Testis (tissue), 3 donors: ENCODE data around the gene CC2D1A. TPM values are rescaled to one million over a fixed set of nuclear protein-coding genes. Genes with fewer than 3 reads are reported as not detected.

Source experiments
- DNase-seq: peaks from one replicate; pipeline ENCODE4 v3.0.0-alpha.2; 2019
- H3K27ac ChIP-seq, 2 donors: fragments of 200-600 bp; sonication (generic); one replicate each; pipeline ENCODE4 v1.5.1; 2019
- H3K27me3 ChIP-seq: fragments of 200-600 bp; sonication (generic); one replicate; pipeline ENCODE4 v1.5.1; 2019
- H3K36me3 ChIP-seq: fragments of 200-600 bp; sonication (generic); one replicate; pipeline ENCODE4 v1.5.1; 2017; ENCODE audit warnings: low read depth; ENCODE audit errors: missing control alignments
- H3K4me1 ChIP-seq: fragments of 200-600 bp; sonication (generic); one replicate; pipeline ENCODE4 v1.5.1; 2019
- H3K4me3 ChIP-seq, 2 donors: fragments of 200-600 bp; sonication (generic); one replicate each; pipeline ENCODE4 v1.5.1; 2017 to 2019
- H3K9me3 ChIP-seq: fragments of 200-600 bp; sonication (generic); one replicate; pipeline ENCODE4 v1.5.1; 2017
- POLR2A ChIP-seq: fragments of 450-650 bp; IDR thresholded peaks from one replicate; pipeline ENCODE4 v1.6.1; 2017; ENCODE audit warnings: antibody characterized with exemption, mild to moderate bottlenecking, moderate library complexity
- WGBS, 2 donors: methylation state at CpG; one replicate each; pipeline ENCODE4 v1.1.5; 2018; 5-methylcytosine and 5-hydroxymethylcytosine counted together
- intact Hi-C: fragments of 100-400 bp; cut with DNase I; formaldehyde crosslinking; loops from one replicate; pipeline ENCODE4 v1.15.1; 2023; ENCODE audit warnings: low total_unique reads
- polyA plus RNA-seq: library from polyadenylated mRNA; stranded (reverse); fragments of 350-450 nt; fragmentation: Illumina TruSeq; extraction: RNeasy Lipid Tissue Mini Kit (QIAGEN cat#74804); gene quantifications from one replicate; pipeline ENCODE4 v1.2.3, GENCODE V29; 2014; ENCODE audit warnings: low read depth, low replicate concordance; ENCODE audit not compliant: insufficient read depth
- total RNA-seq, 2 donors: library from RNA; depleted of rRNA; stranded (reverse); fragments of >200 nt; gene quantifications; one replicate each; pipeline ENCODE4 v1.2.3, GENCODE V29; 2016
- TF ChIP-seq, protein P1 (sequence below), 3 experiments: fragments of 450-650 bp in 2 of 3; fragments of 200-600 bp in 1 of 3; sonication (generic) in 1 of 3; IDR thresholded peaks; one replicate each; pipeline ENCODE4 v1.5.1; 2016 to 2019; ENCODE audit warnings: antibody characterized with exemption in 3 of 3, mild to moderate bottlenecking in 2 of 3, moderate library complexity in 1 of 3

CC2D1A gene
- total and polyA plus RNA-seq, 3 donors from 2014 or later: 31.0 to 62.7 (median 56.6) TPM

GRCh38 chr19:13870873-13871272, 35.1 kb upstream of the CC2D1A start:
- no peak for DNase-seq
- no peak overlapping the region for H3K4me3 ChIP-seq
- intact Hi-C loops: loop anchor here (10.0 kb wide), 1 partner anchor 276 kb away; no protein-coding TSS in a partner anchor

DNA sequence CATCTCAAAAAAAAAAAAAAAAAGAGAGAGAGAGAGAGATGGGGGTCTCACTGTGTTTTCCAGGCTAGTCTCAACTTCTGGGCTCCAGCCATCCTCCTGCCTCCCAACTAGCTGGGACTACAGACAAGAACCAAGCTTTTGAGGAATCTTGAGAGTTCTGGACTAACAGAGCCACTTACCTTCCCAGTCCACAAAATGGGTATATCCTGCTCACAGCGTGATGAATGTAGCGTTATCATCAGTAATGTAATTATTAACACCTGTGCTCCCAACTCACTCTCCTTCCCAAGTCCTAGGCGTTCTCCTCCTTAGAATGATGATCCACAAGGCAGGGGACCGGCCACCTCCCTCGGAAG, 33.7 kb upstream of the CC2D1A start:
- Histone ChIP-seq H3K36me3 (no peaks in the 10 kb centered on the region), H3K27ac (peak overlapping the region in 1 of 2 donors; percentile 24), H3K4me1 (peaks cover 12% of the 10 kb centered on the region), H3K9me3 (no peaks in the 10 kb centered on the region), H3K4me3 (peak overlapping the region in 1 of 2 donors; percentile 58), H3K27me3 (no peaks in the 10 kb centered on the region)
- WGBS, 2 donors: 36 to 53% methylated on average over 5 of the region's 5 CpGs
- DNase-seq: no peak
- intact Hi-C loops: loop anchor here (10.0 kb wide), 1 partner anchor 278 kb away; no protein-coding TSS in a partner anchor
- TF ChIP-seq POLR2A: no peak
- TF ChIP-seq, protein P1, sequence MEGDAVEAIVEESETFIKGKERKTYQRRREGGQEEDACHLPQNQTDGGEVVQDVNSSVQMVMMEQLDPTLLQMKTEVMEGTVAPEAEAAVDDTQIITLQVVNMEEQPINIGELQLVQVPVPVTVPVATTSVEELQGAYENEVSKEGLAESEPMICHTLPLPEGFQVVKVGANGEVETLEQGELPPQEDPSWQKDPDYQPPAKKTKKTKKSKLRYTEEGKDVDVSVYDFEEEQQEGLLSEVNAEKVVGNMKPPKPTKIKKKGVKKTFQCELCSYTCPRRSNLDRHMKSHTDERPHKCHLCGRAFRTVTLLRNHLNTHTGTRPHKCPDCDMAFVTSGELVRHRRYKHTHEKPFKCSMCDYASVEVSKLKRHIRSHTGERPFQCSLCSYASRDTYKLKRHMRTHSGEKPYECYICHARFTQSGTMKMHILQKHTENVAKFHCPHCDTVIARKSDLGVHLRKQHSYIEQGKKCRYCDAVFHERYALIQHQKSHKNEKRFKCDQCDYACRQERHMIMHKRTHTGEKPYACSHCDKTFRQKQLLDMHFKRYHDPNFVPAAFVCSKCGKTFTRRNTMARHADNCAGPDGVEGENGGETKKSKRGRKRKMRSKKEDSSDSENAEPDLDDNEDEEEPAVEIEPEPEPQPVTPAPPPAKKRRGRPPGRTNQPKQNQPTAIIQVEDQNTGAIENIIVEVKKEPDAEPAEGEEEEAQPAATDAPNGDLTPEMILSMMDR (IDR thresholded peaks at IDR 0.05): no peak

More at GRCh38 chr19:13870873-13871272, 35.1 kb upstream of the CC2D1A start:
- Histone ChIP-seq H3K36me3 (no peaks in the 10 kb centered on the region), H3K9me3 (no peaks in the 10 kb centered on the region), H3K4me1 (peaks cover 17% of the 10 kb centered on the region), H3K27me3 (no peaks in the 10 kb centered on the region), H3K27ac (no peak overlapping the region)
- 88 to 91% methylated on average over 4 of the region's 4 CpGs for WGBS, 2 donors
- TF ChIP-seq POLR2A: no peak
- TF ChIP-seq, protein P1 (IDR thresholded peaks at IDR 0.05): no peak

DNA sequence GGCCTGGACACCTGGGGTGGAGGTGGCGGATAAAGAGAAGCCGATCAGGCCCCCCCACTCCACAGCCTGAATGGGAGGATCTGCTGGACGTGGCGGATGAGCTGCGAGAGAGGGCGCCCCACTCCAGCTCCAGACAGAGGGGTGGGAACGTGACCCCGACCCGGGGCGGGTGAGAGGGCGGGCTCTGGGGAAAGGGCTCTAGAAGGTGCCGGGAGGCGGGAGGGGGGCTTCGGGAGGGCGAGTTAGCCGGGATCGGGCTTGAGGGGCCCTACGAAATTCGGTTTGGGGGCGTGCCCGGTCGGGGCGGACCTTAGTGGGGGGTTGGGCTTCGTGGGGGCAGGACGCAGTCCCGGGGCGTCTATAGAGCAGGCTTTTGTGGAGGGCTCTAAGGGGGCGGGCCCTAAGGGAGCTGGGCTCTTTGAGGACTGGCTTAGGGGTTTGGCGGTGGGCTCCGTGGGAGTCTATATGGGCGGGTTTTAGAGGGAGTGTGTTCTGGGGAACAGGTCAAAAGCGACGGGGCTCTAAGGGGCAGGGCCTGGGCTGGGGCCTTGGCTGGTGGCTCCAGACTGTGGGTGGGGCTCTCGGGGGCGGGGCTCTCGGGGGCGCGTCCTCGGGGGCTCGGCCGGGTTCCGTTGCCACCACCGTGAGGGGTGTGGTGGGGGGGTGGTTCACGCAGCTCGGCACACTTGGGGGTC, 33.2 kb upstream of the CC2D1A start:
- no peak for TF ChIP-seq POLR2A
- TF ChIP-seq, protein P1 (IDR thresholded peaks at IDR 0.05): no peak
- intact Hi-C loops: loop anchor here (10.0 kb wide), 1 partner anchor 278 kb away; no protein-coding TSS in a partner anchor
- Histone ChIP-seq H3K4me3 (peak overlapping the region; percentile 42 to 58), H3K27ac (peak overlapping the region in 1 of 2 donors; percentile 24), H3K4me1 (peaks cover 12% of the 10 kb centered on the region), H3K36me3 (no peaks in the 10 kb centered on the region), H3K27me3 (no peaks in the 10 kb centered on the region), H3K9me3 (no peaks in the 10 kb centered on the region)
- no peak for DNase-seq
- 4 to 5% methylated on average over 28 to 45 of the region's 45 CpGs for WGBS, 2 donors

- no peaks in the 10 kb centered on the region for H3K36me3 ChIP-seq
- intact Hi-C loops: loop anchor here (10.0 kb wide), 1 partner anchor 279 kb away; no protein-coding TSS in a partner anchor
- 31 to 49% methylated on average over 30 to 34 of the region's 35 CpGs for WGBS, 2 donors
Observed at GRCh38 chr19:13873834-13874515, 32.0 kb upstream of the CC2D1A start.

More at GRCh38 chr19:13873834-13874515, 32.0 kb upstream of the CC2D1A start:
- H3K27me3 ChIP-seq: no peaks in the 10 kb centered on the region
- peaks cover 12% of the 10 kb centered on the region for H3K4me1 ChIP-seq
- no peaks in the 10 kb centered on the region for H3K9me3 ChIP-seq
- no peak for TF ChIP-seq POLR2A
- TF ChIP-seq, protein P1 (IDR thresholded peaks at IDR 0.05): no peak
- H3K4me3 ChIP-seq: peak overlapping the region in 1 of 2 donors; percentile 58
- peak overlapping the region in 1 of 2 donors; percentile 24 for H3K27ac ChIP-seq
- peak; percentile 81 for DNase-seq
